Midbrain (tissue), 1 donor: ENCODE measurements around the gene SNX6.
"Not testable (repeated sequence)": the region's sequence is repeated elsewhere in the genome, so short reads cannot be mapped to it uniquely, and the experiment has no call there.

Experiments used
- DNase-seq: peaks from one replicate; lab custom pipeline; 2025; lab: John Stamatoyannopoulos, UW

SNX6 gene

GRCh38 chr14:34562776-34563150 is 67.2 kb downstream of the SNX6 start:
- DNase-seq = no peak

DNA sequence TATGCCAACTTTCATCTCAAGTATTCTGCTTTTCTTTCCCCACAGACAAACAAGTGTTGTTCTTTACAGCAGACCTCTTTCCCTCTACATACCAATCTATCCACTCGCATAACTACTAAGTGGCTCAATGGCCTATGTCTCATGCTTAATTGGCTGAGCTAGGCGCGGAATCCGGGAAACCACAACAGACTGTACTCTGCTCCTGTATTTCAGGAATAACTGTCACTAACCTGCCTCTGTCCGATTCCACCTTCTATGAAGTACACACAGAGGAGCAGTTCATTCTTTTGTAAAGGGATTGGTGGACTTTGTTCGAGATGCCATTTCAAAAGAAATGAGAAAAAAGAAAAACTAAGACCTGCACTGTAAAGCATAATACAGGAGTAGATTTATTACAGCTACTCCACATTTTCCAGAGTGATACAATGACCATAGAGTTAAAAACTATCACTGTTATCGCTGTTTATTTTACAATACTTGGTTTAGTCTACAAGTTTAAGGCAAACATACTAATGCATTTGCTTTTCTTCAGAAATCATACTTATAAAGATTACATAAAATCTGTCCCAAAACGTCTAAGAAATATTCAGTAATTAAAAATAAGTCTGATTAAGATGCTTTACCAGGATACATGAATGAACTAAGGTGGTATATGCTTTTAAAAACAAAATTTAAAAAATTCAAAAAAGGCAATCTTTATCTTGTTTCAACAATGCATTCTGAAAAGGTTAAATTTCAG is 67.7 kb downstream of the SNX6 start:
- DNase-seq = not testable (repeated sequence)

DNA sequence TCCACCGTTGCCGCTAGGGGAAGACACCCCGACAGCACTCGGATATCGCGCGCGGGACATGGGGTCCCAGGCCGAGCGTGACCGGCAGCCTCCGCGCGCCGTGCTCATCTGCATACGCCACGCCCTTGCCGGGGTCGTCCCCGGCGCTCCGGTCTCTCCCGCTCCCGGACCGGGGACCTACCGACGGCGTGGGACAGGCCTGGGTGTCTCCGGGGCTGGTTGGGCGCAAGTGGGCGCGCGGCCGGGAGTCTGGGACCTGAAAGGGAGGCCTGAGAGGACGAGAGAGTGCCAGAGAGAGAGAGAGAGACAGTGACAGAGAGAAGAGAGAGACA is 73.5 kb downstream of the SNX6 start:
- DNase-seq = not testable (repeated sequence)

DNA sequence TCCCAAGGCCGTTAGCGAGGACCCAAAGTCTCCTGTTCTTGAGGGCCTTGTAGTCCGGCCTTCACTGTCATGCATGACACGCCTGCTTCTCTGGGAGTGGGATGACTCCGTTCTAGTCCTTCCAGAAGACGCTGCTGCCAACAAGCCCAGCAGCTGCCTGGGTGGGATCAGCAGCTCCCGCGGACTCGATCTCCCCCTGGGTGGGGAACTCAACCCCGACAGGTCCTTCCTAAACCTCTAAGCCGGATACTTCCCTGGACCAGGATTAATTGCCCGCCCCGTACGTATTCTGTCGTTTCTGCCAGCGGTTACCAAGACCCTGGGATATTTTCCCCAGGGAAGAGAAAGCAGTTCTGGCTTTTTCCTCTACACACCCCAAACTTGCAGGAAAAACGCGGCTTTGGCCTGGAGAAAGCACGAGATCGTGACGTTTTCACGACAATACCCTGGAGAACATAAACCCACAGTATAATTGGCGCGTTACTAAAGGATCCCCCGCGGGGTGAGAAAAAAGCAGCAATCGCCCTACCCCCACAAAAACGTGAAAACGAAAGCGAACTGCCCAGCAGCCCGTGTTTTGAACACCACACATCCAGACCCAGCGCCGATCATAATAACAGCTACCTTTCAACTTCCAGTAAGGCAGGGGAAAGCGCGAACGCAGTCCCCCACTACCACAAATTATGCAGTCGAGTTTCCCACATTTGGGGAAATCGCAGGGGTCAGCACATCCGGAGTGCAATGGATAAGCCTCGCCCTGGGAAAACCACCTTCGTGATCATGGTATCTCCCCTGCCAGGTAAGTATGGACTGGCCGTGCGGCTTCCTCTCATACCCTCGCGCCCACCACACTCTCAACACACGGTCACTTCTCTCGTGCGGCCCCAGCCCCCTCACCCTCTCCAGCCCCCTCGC is 74.1 kb downstream of the SNX6 start:
- not testable (repeated sequence) for DNase-seq

DNA sequence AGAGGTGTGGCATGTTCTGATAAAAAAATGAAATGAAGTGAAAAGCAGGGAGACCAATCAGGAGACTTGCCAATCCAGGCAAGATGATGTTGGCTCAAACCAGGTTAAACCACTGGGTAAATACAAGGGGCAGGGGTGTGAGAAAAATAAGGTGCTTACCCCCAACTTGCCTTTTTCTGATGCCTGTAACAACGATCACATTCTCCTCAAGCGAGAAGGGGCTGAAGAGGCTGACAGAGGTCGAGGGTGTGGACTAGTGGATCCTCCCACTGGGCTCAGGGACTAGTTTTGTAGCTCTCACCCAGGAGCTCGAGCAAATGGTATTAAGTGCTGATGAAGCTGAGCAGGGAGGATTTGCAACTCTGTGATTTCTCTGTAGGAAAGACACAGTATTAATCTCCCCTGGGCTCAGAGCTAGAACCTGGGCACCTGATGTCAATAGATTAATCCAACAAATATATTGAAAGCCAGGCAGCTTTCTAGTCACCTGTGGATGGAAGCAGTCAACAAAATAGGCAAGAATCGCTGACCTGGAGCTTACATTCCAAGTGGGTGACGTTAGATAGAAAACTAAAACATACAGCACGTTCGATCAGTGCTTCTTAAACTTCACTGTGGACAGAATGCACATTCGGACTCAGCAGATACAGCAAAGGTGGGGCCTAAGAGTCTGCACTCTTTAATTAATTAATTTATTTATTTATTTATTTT is 75.3 kb downstream of the SNX6 start:
- no peak for DNase-seq

DNA sequence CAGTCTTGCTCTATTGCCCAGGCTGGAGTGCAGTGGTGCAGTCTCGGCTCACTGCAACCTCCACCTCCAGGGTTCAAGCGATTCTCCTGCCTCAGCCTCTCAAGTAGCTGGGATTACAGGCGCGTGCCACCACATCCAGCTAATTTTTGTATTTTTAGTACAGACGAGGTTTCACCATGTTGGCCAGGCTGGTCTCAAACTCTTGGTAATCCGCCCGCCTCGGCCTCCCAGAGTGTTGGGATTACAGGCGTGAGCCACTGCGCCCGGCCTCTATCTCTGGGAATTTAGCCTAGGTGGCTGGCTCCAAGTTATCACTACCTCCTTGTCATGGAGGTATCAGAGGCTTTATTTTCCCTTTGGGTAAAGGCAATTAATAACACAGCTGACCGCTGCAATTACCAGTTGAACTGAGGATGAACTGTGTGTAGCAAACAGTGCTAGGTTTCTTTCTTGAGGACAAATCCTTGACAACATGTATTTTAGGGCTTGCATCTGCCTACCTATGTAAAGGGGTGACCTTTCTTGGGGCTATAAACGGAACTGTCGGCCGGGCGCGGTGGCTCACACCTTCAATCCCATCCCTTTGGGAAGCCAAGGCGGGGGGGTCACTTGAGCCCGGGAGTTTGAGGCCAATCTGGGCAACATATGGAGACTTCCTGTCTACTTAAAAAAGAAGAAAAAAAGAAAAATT is 80.5 kb downstream of the SNX6 start:
- DNase-seq = not testable (repeated sequence)

- DNase-seq = no peak
These were observed 81.4 kb downstream of the SNX6 start for GRCh38 chr14:34548472-34548981.

DNA sequence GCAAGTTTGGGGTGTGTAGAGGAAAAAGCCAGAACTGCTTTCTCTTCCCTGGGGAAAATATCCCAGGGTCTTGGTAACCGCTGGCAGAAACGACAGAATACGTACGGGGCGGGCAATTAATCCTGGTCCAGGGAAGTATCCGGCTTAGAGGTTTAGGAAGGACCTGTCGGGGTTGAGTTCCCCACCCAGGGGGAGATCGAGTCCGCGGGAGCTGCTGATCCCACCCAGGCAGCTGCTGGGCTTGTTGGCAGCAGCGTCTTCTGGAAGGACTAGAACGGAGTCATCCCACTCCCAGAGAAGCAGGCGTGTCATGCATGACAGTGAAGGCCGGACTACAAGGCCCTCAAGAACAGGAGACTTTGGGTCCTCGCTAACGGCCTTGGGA is 82.8 kb downstream of the SNX6 start:
- DNase-seq = not testable (repeated sequence)

- not testable (repeated sequence) for DNase-seq
These were observed 83.4 kb downstream of the SNX6 start for GRCh38 chr14:34546272-34547135.

- not testable (repeated sequence) for DNase-seq
These were observed 89.5 kb downstream of the SNX6 start for GRCh38 chr14:34540181-34541059.

DNA sequence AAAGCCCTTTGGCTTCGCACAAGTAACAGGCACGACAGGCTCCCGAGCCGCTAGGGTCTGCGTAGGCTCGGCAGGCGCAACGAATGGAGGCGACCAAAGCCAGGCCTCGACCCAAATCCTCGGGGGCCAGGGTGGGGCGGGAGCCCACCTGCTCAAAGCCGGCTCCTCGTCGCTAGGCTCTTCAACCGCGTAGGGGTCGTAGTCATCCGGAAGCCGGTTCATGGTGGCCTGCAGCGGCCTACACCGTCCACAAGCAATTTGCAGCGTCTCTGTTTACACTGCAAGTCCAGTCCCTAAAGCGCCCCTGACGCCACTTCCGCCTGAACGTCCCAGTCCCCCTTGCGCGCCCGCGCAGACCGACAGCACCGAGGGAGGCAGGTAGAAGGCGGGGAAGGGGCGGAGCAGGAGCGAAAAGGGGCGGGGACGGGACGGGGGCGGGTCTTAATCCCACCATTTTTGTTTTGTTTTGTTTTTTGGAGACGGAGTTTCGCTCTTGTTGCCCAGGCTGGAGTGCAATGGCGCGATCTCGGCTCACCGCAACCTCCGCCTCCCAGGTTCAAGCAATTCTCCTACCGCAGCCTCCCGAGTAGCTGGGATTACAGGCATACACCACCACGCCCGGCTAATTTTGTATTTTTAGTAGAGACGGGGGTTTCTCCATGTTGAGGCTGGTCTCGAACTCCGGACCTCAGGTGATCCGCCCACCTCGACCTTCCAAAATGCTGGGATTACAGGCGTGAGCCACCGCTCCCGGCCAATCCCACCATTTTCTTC is 90.4 kb downstream of the SNX6 start, which contains the start of gene EAPP:
EAPP (minus strand) TSS at position 295 of the 774 bp plus-strand sequence; CDS start at position 222, 73 bp downstream.
- no peak for DNase-seq

DNA sequence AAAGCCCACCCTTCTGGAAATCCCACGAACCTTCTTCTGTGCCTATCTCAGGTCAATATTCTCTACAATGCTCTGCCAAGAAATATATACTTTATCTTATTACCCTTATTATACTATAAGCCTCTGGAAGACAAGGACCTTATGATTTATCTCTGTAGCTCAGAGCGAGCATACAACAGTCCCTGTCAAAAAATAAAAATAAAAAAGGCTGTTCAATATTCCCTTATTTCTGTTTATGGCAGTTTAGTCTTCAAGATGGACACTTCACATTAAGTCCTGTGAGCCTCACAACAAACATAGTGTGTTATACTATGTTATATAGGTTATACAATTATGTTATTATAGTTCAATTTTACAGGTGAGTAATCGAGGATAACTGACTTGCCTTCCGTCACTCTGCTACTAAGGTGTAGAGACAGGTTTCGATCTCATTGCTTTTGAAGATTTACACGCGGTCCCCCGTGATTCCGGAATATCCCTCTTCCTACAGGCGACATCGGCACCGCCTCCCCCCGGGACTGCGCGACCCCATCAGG is 91.0 kb downstream of the SNX6 start:
- no peak for DNase-seq

DNA sequence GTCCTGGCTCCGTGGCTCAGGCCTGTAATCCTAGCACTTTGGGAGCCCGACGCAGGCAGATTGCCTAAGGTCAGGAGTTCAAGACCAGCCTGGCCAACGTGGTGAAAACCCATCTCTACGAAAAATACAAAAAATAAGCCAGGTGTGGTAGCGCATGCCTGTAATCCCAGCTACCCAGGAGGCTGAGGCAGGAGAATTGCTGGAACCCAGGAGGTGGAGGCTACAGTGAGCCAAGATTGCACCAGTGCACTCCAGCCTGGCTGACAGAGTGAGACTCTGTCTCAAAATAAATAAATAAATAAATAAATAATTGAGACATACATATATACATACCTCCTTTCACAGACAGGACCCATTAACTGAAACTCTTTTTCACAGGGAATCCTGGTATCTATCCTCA is 91.9 kb downstream of the SNX6 start:
- DNase-seq = not testable (repeated sequence)

DNA sequence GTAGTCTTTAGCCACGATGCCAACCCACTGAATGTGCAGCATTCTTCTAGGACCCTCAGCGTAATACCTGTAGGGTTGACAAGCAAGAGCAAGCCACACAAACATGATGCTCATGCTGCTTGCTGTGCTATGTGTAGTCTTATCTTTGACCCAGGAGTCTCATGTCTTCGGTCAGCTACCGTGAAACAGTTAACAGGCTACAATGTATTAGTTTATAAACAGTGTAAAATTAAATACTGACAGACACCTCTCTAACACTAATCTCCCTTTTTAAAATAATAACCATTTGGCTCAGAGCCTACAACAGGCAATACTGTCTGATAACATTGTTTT is 92.3 kb downstream of the SNX6 start:
- DNase-seq = no peak

- DNase-seq = no peak
These were observed 92.8 kb downstream of the SNX6 start for GRCh38 chr14:34536951-34537676.

DNA sequence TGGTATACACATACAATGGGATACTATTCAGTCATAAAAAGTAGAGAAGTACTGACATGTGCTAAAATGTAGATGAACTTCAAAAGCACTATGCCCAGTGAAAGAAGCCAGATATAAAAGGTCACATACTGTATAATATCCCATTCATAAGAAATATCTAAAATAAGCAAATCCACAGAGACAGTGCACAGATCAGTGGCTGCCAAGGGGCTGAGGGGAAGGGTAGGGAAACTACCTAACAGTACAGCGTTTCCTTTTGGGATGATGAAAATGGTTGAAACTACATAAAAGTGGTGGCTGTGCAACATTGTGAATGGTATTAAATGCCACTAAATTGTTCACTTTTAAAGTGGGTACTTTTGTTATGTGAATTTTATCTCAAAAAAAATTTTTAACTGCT is 102.4 kb downstream of the SNX6 start:
- no peak for DNase-seq

- DNase-seq = not testable (repeated sequence)
These were observed 105.7 kb downstream of the SNX6 start for GRCh38 chr14:34524216-34524615.

GRCh38 chr14:34522496-34522895 is 107.5 kb downstream of the SNX6 start:
- DNase-seq = no peak
